A549 (cell line): Measurements from ENCODE around the gene PPARA.

ENCODE experiments used
- JUN ChIP-seq, 2 experiments: fragments of >200 bp; sonication (Bioruptor Twin); formaldehyde crosslinking; IDR thresholded peaks; 2 replicates in 1 of 2; 3 replicates in 1 of 2; pipeline ENCODE4 v1.6.1; 2016 to 2017
- MYC ChIP-seq: IDR thresholded peaks from 2 replicates; pipeline ENCODE4 v1.6.1; 2012; ENCODE audit warnings: mild to moderate bottlenecking, inconsistent platforms, low read length, improper control_type of control experiment, borderline replicate concordance
- NPAS2 ChIP-seq: fragments of 250-450 bp; sonication (Bioruptor Pico); IDR thresholded peaks from 2 replicates; pipeline ENCODE4 v1.8.0; 2022; ENCODE audit warnings: mild to moderate bottlenecking, moderate library complexity, borderline replicate concordance
- POLR2AphosphoS2 ChIP-seq: conservative IDR thresholded peaks from 2 replicates; pipeline ENCODE4 v1.6.1; 2012; ENCODE audit warnings: low read length, improper control_type of control experiment, inconsistent platforms
- RARB ChIP-seq: fragments of 250-450 bp; sonication (Bioruptor Pico); IDR thresholded peaks from 2 replicates; pipeline ENCODE4 v1.8.0; 2021; ENCODE audit warnings: mild to moderate bottlenecking, moderate library complexity
- RFX5 ChIP-seq: fragments of 450-650 bp; IDR thresholded peaks from 2 replicates; pipeline ENCODE4 v1.7.1; 2014; ENCODE audit warnings: antibody characterized with exemption, mild to moderate bottlenecking, moderate library complexity
- SREBF2 ChIP-seq: fragments of 450-650 bp; IDR thresholded peaks from 2 replicates; pipeline ENCODE4 v1.6.1; 2014; ENCODE audit warnings: mild to moderate bottlenecking, moderate library complexity
- TF ChIP-seq, protein P1 (sequence below): fragments of >200 bp; sonication (Bioruptor Twin); formaldehyde crosslinking; IDR thresholded peaks from 3 replicates; pipeline ENCODE4 v1.5.1; 2016
- TF ChIP-seq, protein P2 (sequence below): fragments of 450-650 bp; IDR thresholded peaks from 2 replicates; pipeline ENCODE4 v1.6.1; 2014; ENCODE audit warnings: antibody characterized with exemption

DNA sequence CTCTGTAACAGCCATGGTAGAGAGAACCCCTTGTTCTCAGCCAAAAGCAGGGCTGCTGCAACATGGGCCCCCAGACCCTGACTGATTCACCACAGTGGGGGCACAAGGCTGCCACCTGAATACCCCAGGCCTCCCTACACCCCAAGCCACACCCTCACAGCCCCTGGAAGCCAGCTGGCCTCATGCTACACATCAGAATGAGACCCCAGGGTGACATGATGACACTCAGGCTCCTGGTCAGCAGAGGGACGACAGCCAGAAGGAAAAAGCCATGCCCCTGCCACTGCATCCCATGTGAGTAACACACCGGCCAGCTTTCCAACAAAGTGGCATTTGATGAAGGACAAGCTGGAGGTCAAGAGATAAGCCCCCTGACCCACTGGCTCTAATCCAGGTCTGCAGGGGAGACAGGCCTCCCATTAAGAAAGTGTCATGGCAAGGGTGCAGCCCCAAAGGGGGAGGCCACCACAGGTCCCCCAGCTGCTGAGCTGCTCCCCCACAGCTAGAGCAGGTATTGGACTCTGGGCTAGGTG, 97.2 kb downstream of the PPARA start:
- TF ChIP-seq, protein P1, sequence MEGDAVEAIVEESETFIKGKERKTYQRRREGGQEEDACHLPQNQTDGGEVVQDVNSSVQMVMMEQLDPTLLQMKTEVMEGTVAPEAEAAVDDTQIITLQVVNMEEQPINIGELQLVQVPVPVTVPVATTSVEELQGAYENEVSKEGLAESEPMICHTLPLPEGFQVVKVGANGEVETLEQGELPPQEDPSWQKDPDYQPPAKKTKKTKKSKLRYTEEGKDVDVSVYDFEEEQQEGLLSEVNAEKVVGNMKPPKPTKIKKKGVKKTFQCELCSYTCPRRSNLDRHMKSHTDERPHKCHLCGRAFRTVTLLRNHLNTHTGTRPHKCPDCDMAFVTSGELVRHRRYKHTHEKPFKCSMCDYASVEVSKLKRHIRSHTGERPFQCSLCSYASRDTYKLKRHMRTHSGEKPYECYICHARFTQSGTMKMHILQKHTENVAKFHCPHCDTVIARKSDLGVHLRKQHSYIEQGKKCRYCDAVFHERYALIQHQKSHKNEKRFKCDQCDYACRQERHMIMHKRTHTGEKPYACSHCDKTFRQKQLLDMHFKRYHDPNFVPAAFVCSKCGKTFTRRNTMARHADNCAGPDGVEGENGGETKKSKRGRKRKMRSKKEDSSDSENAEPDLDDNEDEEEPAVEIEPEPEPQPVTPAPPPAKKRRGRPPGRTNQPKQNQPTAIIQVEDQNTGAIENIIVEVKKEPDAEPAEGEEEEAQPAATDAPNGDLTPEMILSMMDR: no peak
- TF ChIP-seq RFX5 (no peak), SREBF2 (no peak), MYC (no peak), JUN (IDR thresholded peaks at IDR 0.05) (no peak), NPAS2 (CRISPR knock-in tag) (no peak), RARB (CRISPR knock-in tag) (no peak), POLR2AphosphoS2 (no peak)
- TF ChIP-seq, protein P2, sequence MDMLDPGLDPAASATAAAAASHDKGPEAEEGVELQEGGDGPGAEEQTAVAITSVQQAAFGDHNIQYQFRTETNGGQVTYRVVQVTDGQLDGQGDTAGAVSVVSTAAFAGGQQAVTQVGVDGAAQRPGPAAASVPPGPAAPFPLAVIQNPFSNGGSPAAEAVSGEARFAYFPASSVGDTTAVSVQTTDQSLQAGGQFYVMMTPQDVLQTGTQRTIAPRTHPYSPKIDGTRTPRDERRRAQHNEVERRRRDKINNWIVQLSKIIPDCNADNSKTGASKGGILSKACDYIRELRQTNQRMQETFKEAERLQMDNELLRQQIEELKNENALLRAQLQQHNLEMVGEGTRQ: no peak
